Esophagus squamous epithelium (tissue), 5 donors: ENCODE data around the gene XPNPEP1. TPM values are rescaled to one million over a fixed set of nuclear protein-coding genes. Genes with fewer than 3 reads are reported as not detected.

Experiments used
- DNase-seq: peaks from one replicate; lab custom pipeline; 2025; lab: John Stamatoyannopoulos, UW
- H3K27ac ChIP-seq, 4 donors: fragments of 200-600 bp; sonication (generic); one replicate each; pipeline ENCODE4 v1.5.1; 2016 to 2019; ENCODE audit warnings: mild to moderate bottlenecking in 1 of 4
- H3K27me3 ChIP-seq, 4 donors: fragments of 200-600 bp; sonication (generic); 1 replicate in 3 of 4; 2 replicates in 1 of 4; pipeline versions ENCODE4 v1.5.1 to v1.6.0; 2017 to 2021; ENCODE audit warnings: antibody characterized with exemption in 1 of 4
- H3K36me3 ChIP-seq, 3 donors: fragments of 200-600 bp; sonication (generic); one replicate each; pipeline ENCODE4 v1.5.1; 2016 to 2019
- H3K4me1 ChIP-seq, 3 donors: fragments of 200-600 bp; sonication (generic); one replicate each; pipeline ENCODE4 v1.5.1; 2017 to 2019
- H3K4me3 ChIP-seq, 4 donors: fragments of 200-600 bp; sonication (generic); 1 replicate in 3 of 4; 2 replicates in 1 of 4; pipeline ENCODE4 v1.5.1; 2016 to 2019; ENCODE audit warnings: mild to moderate bottlenecking in 2 of 4, moderate library complexity in 1 of 4
- H3K9me3 ChIP-seq, 3 donors: fragments of 200-600 bp; sonication (generic); one replicate each; pipeline ENCODE4 v1.5.1; 2016 to 2019
- POLR2A ChIP-seq, 4 donors: fragments of 450-650 bp; IDR thresholded peaks; one replicate each; pipeline ENCODE4 v1.6.1; 2017; ENCODE audit warnings: antibody characterized with exemption in 4 of 4, mild to moderate bottlenecking in 4 of 4, moderate library complexity in 3 of 4
- WGBS, 2 donors: methylation state at CpG; one replicate each; pipeline ENCODE4 v1.1.5; 2018; 5-methylcytosine and 5-hydroxymethylcytosine counted together
- intact Hi-C: fragments of 100-400 bp; cut with DNase I; formaldehyde crosslinking; loops from one replicate; pipeline ENCODE4 v1.15.0; 2022
- total RNA-seq, 4 donors: library from RNA; depleted of rRNA; stranded (reverse); fragments of >200 nt; gene quantifications; one replicate each; pipeline ENCODE4 v1.1.0, GENCODE V29; 2016
- TF ChIP-seq, protein P1 (sequence below), 6 experiments: fragments of 450-650 bp in 4 of 6; fragments of 200-600 bp in 2 of 6; sonication (generic) in 2 of 6; IDR thresholded peaks; one replicate each; pipeline ENCODE4 v1.5.1; 2016 to 2019; ENCODE audit warnings: antibody characterized with exemption in 6 of 6, mild to moderate bottlenecking in 4 of 6, moderate library complexity in 4 of 6
- donor health status: DM: yes; HTN: yes; CAD: no.

Gene XPNPEP1
- total RNA-seq, 4 donors from 2014 or later, result 39.0 to 79.3 (median 60.1) TPM

DNA sequence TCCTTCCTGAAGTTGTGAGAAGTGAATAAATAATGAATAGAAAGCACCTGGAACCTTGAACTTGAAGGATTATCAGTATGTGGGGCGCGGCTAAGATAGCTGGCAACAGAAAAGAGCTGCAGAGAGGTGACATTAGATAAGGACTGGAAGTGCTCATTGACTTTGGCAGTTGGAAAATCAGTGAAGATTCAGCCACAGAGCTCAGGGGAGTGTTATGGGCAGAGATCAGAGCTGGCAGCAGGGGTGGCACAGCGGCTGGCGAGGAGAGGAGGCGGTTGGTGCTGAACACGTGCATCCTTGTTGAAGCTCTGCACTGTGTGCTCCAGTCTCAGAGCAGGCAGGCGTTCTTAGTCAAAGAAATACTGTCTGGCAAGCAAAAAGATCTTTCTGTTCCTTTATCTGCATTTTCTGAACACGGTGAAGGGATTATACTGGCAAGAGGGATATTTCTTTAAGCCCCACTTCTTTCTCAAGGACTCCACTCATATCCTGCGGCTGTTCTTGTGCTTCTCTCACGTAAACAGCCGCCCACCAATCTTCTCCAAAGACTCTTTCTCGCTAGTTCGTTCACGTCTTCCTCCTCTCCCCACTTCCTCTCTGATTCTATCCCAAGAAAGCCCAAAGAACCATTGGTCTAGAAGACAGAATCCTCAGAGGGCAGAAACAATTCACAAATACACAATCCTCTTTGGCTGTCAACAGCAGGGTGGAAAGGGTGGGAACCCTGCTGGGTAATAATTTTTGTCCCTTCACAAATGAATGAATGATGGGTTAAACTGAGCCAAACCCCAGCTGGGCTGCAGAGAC, 45.8 kb upstream of the XPNPEP1 start:
- no peaks in the 10 kb centered on the region for H3K36me3 ChIP-seq
- DNase-seq, result no peak
- TF ChIP-seq, protein P1, sequence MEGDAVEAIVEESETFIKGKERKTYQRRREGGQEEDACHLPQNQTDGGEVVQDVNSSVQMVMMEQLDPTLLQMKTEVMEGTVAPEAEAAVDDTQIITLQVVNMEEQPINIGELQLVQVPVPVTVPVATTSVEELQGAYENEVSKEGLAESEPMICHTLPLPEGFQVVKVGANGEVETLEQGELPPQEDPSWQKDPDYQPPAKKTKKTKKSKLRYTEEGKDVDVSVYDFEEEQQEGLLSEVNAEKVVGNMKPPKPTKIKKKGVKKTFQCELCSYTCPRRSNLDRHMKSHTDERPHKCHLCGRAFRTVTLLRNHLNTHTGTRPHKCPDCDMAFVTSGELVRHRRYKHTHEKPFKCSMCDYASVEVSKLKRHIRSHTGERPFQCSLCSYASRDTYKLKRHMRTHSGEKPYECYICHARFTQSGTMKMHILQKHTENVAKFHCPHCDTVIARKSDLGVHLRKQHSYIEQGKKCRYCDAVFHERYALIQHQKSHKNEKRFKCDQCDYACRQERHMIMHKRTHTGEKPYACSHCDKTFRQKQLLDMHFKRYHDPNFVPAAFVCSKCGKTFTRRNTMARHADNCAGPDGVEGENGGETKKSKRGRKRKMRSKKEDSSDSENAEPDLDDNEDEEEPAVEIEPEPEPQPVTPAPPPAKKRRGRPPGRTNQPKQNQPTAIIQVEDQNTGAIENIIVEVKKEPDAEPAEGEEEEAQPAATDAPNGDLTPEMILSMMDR (IDR thresholded peaks at IDR 0.05), result no peak
- no peak for TF ChIP-seq POLR2A (IDR thresholded peaks at IDR 0.05)
- no peak overlapping the region for H3K4me3 ChIP-seq
- H3K27ac ChIP-seq, result peak overlapping the region in 1 of 4 donors; percentile 31
- H3K9me3 ChIP-seq, result no peaks in the 10 kb centered on the region
- intact Hi-C loops, result no loop called here
- WGBS, 2 donors, result 79 to 90% methylated on average over 14 of the region's 14 CpGs
- peaks cover 0 to 19% (median 9%) of the 10 kb centered on the region in 3 donors for H3K4me1 ChIP-seq
- H3K27me3 ChIP-seq, result no peaks in the 10 kb centered on the region

DNA sequence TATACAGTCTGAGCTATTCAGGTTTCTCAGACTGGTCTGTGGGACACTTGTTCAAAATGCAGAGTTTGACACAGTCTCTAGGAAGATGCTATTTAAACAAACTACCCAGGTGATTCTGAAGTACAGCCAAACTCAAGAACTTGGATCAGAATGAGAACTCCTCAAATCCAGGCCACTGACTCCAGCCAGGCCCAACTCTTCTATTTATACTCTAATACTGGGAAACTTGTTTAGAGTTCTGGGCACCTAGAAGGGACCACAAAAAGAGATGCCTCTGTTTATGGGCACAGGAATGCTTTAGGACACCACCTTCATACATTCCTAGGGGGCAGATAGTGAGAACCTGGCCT, 44.4 kb upstream of the XPNPEP1 start:
- intact Hi-C loops, result no loop called here
- Histone ChIP-seq H3K4me1 (peaks cover 0 to 21% (median 9%) of the 10 kb centered on the region in 3 donors), H3K27ac (peak overlapping the region in 1 of 4 donors; percentile 23), H3K36me3 (no peaks in the 10 kb centered on the region), H3K4me3 (no peak overlapping the region), H3K27me3 (no peaks in the 10 kb centered on the region), H3K9me3 (no peaks in the 10 kb centered on the region)
- DNase-seq, result no peak
- TF ChIP-seq, protein P1 (IDR thresholded peaks at IDR 0.05), result no peak
- TF ChIP-seq POLR2A (IDR thresholded peaks at IDR 0.05), result no peak

DNA sequence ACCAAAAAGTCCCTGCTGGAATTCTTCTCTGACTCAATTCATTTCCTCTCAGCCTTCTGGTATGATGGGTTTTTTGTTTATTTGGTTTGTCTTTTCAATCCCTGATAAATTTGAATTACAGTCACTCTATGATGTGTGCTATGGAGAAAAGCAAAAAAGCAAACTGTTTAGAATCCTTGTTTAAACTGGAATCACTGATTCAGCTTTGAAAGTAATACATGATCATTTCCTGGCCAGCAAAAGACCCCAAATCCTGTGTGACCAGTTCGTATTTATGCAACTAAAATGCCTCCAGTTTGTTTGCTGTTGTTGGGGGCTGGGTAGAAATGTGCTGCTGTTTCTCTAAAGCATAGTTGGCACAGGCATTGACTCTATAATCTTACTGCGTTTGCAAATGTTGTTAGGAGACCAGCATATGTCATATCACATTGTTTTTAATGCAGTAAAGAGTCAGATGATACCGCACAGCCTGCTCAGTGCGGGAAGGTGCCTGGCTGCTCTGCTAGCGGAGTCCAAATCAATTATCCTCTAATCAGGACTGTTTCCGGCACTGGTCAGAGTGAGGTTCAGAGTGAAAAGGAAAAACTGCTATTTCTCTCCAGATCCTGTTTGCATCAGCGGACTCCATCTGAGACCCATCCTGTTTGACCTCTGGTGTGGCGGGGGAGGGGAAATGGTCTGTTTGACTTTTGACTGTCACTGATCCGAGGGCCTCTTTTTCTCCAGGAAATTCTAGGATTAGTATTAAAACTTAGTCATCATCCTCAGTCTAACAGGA, 43.8 kb upstream of the XPNPEP1 start:
- Histone ChIP-seq H3K4me1 (peaks cover 0 to 27% (median 9%) of the 10 kb centered on the region in 3 donors), H3K27ac (peak overlapping the region in 2 of 4 donors; percentile 23 to 25), H3K27me3 (no peaks in the 10 kb centered on the region), H3K36me3 (no peaks in the 10 kb centered on the region), H3K4me3 (no peak overlapping the region), H3K9me3 (no peaks in the 10 kb centered on the region)
- 61 to 64% methylated on average over 9 of the region's 9 CpGs for WGBS, 2 donors
- no peak for TF ChIP-seq POLR2A (IDR thresholded peaks at IDR 0.05)
- TF ChIP-seq, protein P1 (IDR thresholded peaks at IDR 0.05), result no peak
- intact Hi-C loops, result no loop called here
- no peak for DNase-seq

DNA sequence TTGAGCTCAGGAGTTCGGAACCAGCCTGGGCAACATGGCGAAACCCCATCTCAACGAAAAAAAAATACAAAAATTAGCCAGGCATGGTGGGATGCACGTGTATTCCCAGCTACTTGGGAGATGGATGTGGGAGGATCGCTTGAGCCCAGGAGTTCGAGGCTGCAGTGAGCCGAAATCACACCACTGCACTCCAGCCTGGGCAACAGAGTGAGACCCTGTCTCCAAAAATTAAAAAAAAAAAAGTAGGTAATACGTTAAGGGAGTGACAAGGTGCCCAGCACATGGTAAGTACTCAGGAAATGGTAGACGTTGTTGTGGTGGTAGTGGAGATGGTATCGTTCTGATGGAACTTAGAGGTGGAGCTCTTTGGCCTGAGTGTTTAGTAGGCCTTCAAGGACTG, 41.0 kb upstream of the XPNPEP1 start:
- WGBS, 2 donors, result 72 to 88% methylated on average over 8 to 10 of the region's 10 CpGs
- Histone ChIP-seq H3K27me3 (no peaks in the 10 kb centered on the region), H3K36me3 (no peaks in the 10 kb centered on the region), H3K4me1 (peaks cover 3 to 34% (median 9%) of the 10 kb centered on the region in 3 donors), H3K9me3 (no peaks in the 10 kb centered on the region), H3K27ac (no peak overlapping the region), H3K4me3 (no peak overlapping the region)
- intact Hi-C loops, result no loop called here
- no peak for TF ChIP-seq POLR2A (IDR thresholded peaks at IDR 0.05)
- TF ChIP-seq, protein P1 (IDR thresholded peaks at IDR 0.05), result no peak
- DNase-seq, result no peak

- Histone ChIP-seq H3K27ac (no peak overlapping the region), H3K9me3 (no peaks in the 10 kb centered on the region), H3K4me1 (peaks cover 3 to 36% (median 9%) of the 10 kb centered on the region in 3 donors), H3K27me3 (no peaks in the 10 kb centered on the region), H3K36me3 (no peaks in the 10 kb centered on the region), H3K4me3 (no peak overlapping the region)
- 74 to 77% methylated on average over 5 of the region's 5 CpGs for WGBS, 2 donors
- no peak for DNase-seq
- TF ChIP-seq, protein P1 (IDR thresholded peaks at IDR 0.05), result no peak
- TF ChIP-seq POLR2A (IDR thresholded peaks at IDR 0.05), result no peak
- intact Hi-C loops, result no loop called here
These were observed 40.1 kb upstream of the XPNPEP1 start for GRCh38 chr10:109963439-109963838.
